Stimulated activated CD4-positive, alpha-beta T cell treated with anti-CD3 and anti-CD28 coated beads, Interleukin-1b, Interleukin-23, amount 100 ng/mL, for 1 hour (primary cell): ENCODE measurements around the gene GPRC5D.

Experiments used
- DNase-seq, 2 donors: peaks; one replicate each; pipeline ENCODE4 v3.0.0-alpha.2; 2020; ENCODE audit warnings: low read depth in 2 of 2

Gene GPRC5D

DNA sequence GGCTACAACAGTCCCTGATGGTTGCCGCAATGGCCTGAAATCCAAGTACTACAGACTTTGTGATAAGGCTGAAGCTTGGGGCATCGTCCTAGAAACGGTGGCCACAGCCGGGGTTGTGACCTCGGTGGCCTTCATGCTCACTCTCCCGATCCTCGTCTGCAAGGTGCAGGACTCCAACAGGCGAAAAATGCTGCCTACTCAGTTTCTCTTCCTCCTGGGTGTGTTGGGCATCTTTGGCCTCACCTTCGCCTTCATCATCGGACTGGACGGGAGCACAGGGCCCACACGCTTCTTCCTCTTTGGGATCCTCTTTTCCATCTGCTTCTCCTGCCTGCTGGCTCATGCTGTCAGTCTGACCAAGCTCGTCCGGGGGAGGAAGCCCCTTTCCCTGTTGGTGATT is 43.7 kb downstream of the GPRC5D start:
- no peak for DNase-seq

DNA sequence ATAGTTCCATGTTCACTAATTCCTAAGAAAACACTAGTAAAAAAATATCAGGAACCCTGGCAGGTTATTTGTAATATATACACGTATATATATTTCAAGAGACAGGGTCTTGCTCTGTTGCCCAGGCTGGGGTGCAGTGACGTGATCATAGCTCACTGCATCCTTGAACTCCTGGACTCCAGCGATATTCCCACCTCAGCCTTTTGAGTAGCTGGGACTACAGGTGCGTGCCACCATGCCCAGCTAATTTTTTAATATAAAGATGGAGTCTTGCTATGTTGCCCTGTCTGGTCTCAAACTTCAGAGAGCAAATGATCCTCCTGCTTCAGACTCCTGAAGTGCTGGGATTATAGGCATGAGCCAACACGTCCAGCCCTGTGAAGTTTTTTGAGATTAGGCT is 44.4 kb downstream of the GPRC5D start:
- DNase-seq = no peak

- DNase-seq = no peak
Measured at GRCh38 chr12:12903642-12904609, 48.0 kb downstream of the GPRC5D start.

DNA sequence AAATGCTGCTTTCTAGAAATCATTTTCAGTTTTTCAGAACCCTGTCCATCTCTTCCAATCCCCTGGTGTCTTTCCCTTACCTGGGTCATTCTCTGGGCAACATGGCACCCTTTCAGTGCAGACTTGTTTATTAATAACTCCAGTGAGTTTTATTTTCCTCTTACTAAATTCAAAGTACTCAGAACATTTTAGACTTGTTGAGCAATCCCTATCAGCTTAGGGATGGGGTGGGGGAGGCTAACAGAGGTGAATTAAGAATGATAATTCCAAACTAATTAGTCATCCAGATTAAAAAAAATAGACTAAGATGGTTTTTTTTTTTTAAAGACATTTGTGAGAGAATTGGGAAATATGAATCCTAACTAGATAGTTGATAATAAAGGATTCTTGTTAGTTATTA is 49.9 kb downstream of the GPRC5D start:
- no peak for DNase-seq

DNA sequence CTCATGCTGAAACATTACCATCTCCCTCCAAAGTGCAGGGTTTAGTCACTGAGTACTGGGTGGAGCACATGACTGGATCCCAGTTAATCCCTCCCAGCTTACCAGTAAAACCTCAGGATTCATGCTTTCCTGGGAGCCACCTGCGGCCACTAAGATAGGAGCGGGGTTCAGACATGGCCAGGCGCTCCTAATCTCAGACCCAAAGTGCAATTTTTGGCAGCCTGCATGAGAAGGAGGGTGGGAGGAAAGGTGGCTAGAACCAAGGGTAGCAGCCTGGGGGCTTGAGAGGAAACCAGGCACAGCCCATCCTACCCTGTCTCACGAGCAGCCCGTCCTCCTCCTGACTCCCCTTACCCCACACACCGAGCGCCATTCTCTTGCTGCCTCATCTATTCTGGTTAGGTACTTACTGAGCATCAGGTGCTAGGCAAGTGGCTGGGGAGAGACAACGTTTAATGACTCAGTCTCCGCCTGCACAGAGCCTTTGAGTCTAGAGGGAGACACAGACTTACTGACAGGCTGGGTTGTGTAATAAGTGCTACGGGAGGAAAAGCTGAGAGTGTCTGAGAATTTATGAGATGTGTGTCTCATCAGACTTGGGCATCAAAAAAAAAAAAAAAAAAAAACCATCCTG is 50.7 kb downstream of the GPRC5D start:
- no peak for DNase-seq

GRCh38 chr12:12900786-12901157 is 51.2 kb downstream of the GPRC5D start:
- no peak for DNase-seq

- DNase-seq = no peak
Measured at GRCh38 chr12:12899530-12900380, 52.2 kb downstream of the GPRC5D start.

GRCh38 chr12:12898911-12899511 is 53.0 kb downstream of the GPRC5D start:
- DNase-seq = no peak

DNA sequence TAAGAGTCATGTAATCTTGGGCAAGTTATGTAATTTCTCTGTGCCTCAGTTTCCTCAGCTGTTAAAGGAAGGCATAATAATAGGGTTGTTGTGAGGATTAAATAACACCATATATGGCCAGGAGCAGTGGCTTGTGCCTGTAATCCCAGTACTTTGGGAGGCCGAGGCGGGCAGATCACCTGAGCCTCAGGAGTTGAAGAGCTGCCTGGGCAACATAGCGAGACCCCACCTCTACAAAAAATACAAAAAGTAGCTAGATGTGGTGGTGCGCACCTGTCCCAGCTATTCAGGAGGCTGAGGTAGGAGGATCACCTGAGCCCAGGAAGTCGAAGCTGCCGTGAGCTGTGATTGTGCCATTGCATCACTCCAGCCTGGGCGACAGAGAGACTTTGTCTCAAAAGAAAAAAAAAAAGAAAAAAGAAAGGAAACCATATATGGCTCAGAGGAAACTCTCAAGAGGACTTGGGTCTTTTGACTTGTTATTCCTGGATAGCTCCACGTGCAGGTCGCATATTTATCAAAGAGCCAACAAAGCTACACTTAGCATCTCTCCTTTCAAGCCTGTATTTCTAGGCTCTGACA is 53.7 kb downstream of the GPRC5D start:
- DNase-seq = no peak

GRCh38 chr12:12897302-12897701 is 54.7 kb downstream of the GPRC5D start:
- no peak for DNase-seq

DNA sequence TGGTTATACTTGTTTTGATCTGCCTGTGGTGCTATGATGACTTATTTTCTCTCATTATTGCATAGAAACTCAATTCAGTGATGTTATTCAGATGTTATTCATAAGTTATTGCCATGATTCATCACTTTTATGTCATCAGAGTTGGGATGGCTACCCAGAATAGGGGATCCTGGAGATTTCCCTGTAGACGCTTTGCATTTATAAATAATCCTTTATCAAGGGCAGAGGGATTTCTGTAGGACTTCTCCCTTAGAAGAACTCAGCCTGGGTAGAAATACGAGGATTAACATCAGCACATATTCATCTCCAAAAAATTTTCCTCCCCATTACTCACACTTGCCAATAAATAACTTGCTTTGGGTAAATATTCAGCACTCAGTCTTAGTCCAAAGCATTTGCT is 55.7 kb downstream of the GPRC5D start:
- DNase-seq = no peak

DNA sequence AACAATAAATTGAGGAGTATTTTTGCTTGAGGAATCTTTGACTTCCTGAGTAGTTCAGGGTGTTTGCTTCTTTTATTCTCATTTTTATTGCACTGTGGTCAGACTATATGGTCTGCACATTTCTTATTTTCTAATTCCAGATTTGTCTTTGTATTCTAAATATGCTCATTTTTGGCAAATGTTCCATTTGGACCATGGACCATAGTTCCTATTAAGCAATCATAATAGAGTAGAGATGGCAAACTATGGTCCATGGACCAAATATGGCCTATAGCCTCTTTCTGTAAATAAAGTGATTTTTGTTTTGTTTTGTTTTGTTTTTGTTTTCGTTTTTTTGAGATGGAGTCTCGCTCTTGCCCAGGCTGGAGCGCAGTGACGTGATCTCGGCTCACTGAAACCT is 58.5 kb downstream of the GPRC5D start:
- no peak for DNase-seq

- DNase-seq = no peak
Measured at GRCh38 chr12:12892681-12893141, 59.3 kb downstream of the GPRC5D start.

GRCh38 chr12:12891881-12892355 is 60.1 kb downstream of the GPRC5D start:
- no peak for DNase-seq

- no peak for DNase-seq
Measured at GRCh38 chr12:12891080-12891880, 60.7 kb downstream of the GPRC5D start, which contains the start of gene GPRC5A. Gene GPRC5A, plus strand, starts transcription at chr12:12891562. Its CDS starts 16,688 bp downstream, at chr12:12908250.
